Neutrophil (primary cell): Measurements from ENCODE around the gene EZH1.
A peak's percentile ranks its signal among the peaks of the same experiment; 100 is the strongest.

ENCODE experiments used
- H3K27ac ChIP-seq: fragments of 200-600 bp; sonication (generic); 2 replicates; pipeline ENCODE4 v1.5.1; 2016; ENCODE audit warnings: mild to moderate bottlenecking, moderate library complexity
- H3K27me3 ChIP-seq: fragments of 200-600 bp; sonication (generic); 2 replicates; pipeline ENCODE4 v1.6.0; 2016; ENCODE audit warnings: mild to moderate bottlenecking
- H3K36me3 ChIP-seq: fragments of 200-600 bp; sonication (generic); 2 replicates; pipeline ENCODE4 v1.5.1; 2017
- H3K4me1 ChIP-seq, 2 experiments: fragments of 200-600 bp in 1 of 2; sonication (generic) in 1 of 2; 1 replicate in 1 of 2; 2 replicates in 1 of 2; pipeline versions ENCODE4 v1.5.1 to v1.6.1; 2013 to 2016; ENCODE audit warnings: low read depth in 1 of 2, low read length in 1 of 2, mild to moderate bottlenecking in 1 of 2, moderate library complexity in 1 of 2; ENCODE audit not compliant: control insufficient read depth in 1 of 2, insufficient read depth in 1 of 2
- H3K4me3 ChIP-seq, 2 experiments: fragments of 200-600 bp in 1 of 2; sonication (generic) in 1 of 2; 1 replicate in 1 of 2; 2 replicates in 1 of 2; pipeline ENCODE4 v1.5.1; 2013 to 2016; ENCODE audit warnings: low read depth in 1 of 2, low read length in 1 of 2, mild to moderate bottlenecking in 1 of 2, moderate library complexity in 1 of 2
- H3K9me3 ChIP-seq: fragments of 200-600 bp; sonication (generic); 2 replicates; pipeline ENCODE4 v1.5.1; 2016
- CTCF ChIP-seq: fragments of 200-600 bp; sonication (generic); IDR thresholded peaks from 2 replicates; pipeline ENCODE4 v1.5.1; 2016; ENCODE audit warnings: antibody characterized with exemption

The EZH1 gene

DNA sequence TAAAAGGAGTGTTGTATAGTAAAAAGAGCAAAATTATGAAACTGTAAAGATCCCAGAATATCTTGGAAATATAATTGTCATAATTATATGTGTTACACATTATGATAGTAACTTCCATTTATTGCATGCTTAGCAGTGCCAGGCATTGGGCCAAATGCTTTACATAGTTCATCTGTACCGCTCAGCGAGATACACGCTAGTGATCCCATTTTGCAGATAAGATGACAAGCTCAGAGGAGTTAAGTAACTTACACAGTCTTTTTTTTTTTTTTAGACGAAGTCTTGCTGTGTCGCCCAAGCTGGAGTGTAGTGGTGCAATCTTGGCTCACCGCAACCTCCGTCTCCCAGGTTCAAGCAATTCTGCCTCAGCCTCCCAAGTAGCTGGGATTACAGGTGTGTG lies 6.8 kb upstream of the EZH1 start:
- Histone ChIP-seq H3K9me3 (no peaks in the 10 kb centered on the region), H3K36me3 (no peaks in the 10 kb centered on the region), H3K4me3 (no peak overlapping the region), H3K27ac (no peak overlapping the region), H3K4me1 (no peaks in the 10 kb centered on the region), H3K27me3 (peaks cover 99% of the 10 kb centered on the region)
- no peak for TF ChIP-seq CTCF

DNA sequence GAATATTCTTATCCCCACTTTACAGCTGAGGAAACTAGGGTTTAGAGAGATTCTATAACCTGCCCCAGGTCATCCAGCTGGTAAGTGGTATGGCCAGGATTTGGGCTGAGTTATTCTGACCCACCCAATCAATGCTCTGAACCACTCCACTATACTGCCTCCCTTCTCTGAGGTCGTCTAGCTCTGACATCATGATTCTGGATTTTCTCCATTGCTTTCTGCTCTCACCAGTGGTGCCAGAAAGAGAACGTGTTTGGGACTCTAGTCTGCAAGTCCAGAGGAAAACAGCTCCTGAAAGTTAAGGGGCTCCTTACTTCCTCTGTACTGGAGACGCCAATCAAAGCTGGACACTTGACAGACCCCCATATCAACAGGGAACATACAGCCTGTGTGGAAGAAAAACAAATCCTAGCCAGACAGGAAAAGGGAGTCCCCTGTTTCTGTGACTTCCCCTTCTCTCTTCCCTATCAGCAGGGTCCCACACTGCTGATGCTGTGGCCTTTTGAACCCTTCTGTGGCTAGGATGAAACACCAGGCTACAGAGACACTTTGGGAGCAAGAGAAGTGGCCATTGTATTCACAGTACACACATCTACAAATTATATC lies 6.0 kb upstream of the EZH1 start:
- peaks cover 99% of the 10 kb centered on the region for H3K27me3 ChIP-seq
- no peak for TF ChIP-seq CTCF
- H3K4me3 ChIP-seq = no peak overlapping the region
- H3K9me3 ChIP-seq = no peaks in the 10 kb centered on the region
- H3K27ac ChIP-seq = no peak overlapping the region
- no peaks in the 10 kb centered on the region for H3K36me3 ChIP-seq
- no peaks in the 10 kb centered on the region for H3K4me1 ChIP-seq

GRCh38 chr17:42748908-42749798 lies 4.3 kb upstream of the EZH1 start:
- H3K36me3 ChIP-seq = no peaks in the 10 kb centered on the region
- H3K4me1 ChIP-seq = peaks cover 6 to 8% of the 10 kb centered on the region in 2 experiments
- H3K27ac ChIP-seq = no peak overlapping the region
- H3K9me3 ChIP-seq = no peaks in the 10 kb centered on the region
- H3K27me3 ChIP-seq = peaks cover 87% of the 10 kb centered on the region
- no peak for TF ChIP-seq CTCF
- no peak overlapping the region for H3K4me3 ChIP-seq

DNA sequence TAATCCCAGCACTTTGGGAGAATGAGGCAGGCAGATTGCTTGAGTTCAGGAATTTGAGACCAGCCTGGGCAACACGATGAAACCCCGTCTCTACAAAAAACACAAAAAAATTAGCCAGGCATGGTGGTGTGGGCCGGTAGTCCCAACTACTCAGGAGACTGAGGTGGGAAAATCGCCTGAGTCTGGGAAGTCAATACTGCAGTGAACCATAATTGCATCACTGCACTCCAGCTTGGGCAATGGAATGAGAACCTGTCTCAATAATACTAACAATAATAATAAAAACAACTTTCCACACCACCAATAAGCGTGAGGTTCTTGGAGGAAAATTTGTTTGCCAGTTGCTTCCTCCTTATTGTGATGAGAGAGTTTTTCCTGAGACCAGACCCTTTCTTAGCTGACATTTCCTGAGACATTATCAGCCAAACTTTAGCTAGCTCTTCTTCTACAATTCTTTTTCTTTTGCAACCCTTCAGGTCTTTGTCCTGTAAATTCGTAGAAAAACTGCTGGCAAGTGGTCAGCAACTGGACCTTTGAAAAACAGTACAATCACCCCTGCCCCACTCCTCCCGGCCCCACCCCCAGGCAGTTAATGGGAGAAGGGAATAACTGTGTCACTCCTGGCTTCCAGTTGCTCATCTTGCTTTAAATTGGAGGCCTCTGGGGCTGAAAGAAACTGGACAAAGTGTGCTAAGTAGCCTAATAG lies 3.5 kb upstream of the EZH1 start:
- Histone ChIP-seq H3K9me3 (no peaks in the 10 kb centered on the region), H3K27ac (no peak overlapping the region), H3K27me3 (peaks cover 79% of the 10 kb centered on the region), H3K36me3 (no peaks in the 10 kb centered on the region), H3K4me3 (no peak overlapping the region), H3K4me1 (peaks cover 14% of the 10 kb centered on the region in 2 experiments)
- no peak for TF ChIP-seq CTCF

- H3K4me1 ChIP-seq = peaks cover 14 to 15% of the 10 kb centered on the region in 2 experiments
- H3K9me3 ChIP-seq = no peaks in the 10 kb centered on the region
- H3K4me3 ChIP-seq = peak overlapping the region; percentile 85 to 96
- H3K36me3 ChIP-seq = peaks cover 3% of the 10 kb centered on the region
- TF ChIP-seq CTCF = no peak
- peaks cover 39% of the 10 kb centered on the region for H3K27me3 ChIP-seq
- H3K27ac ChIP-seq = peak overlapping the region; percentile 87
These were observed 496 bp downstream of the EZH1 start for GRCh38 chr17:42744283-42744805.
